ENCODE results near the gene P2RY1. TPM values are rescaled to one million over a fixed set of nuclear protein-coding genes. Genes with fewer than 3 reads are reported as not detected.

P2RY1 gene
- 1 to 10 TPM; 1.7 to 1.8 TPM for total RNA-seq

- Mint-ChIP-seq H3K9me3 (no peaks in the 10 kb centered on the region), H3K4me3 (peak within 1 kb of the TSS; percentile 82), H3K36me3 (ENCODE audit: low read depth) (no peaks in the 10 kb centered on the region), H3K27me3 (peaks cover 32% of the 10 kb centered on the region), H3K27ac (peak within 1 kb of the TSS; percentile 83), H3K4me1 (ENCODE audit: low read depth) (peaks cover 5% of the 10 kb centered on the region)
- ATAC-seq (peak; percentile 82), DNase-seq (peak; percentile 67)
- intact Hi-C loops (cut with micrococcal nuclease) = no loop called here
- CTCF ChIA-PET = interaction anchor here (1.2 to 1.5 kb wide), 2 partner anchors 13 to 40 kb away, joined by 3 to 5 read pairs; no protein-coding TSS in a partner anchor
- POLR2A ChIA-PET = no interaction called here
- no peak for TF ChIP-seq CTCF (IDR thresholded peaks at IDR 0.05)
Measured at GRCh38 chr3:152834776-152835600, at the start of gene P2RY1. TSS of gene P2RY1 (plus strand) at chr3:152835131. CDS start at chr3:152835783, 652 bp downstream.

GRCh38 chr3:152786977-152787681 is 47.8 kb upstream of the P2RY1 start:
- CTCF ChIA-PET = no interaction called here
- H3K4me1 Mint-ChIP-seq (ENCODE audit: low read depth) = no peaks in the 10 kb centered on the region
- DNase-seq (no peak), ATAC-seq (no peak)
- H3K27me3 Mint-ChIP-seq = no peaks in the 10 kb centered on the region
- no peaks in the 10 kb centered on the region for H3K36me3 Mint-ChIP-seq (ENCODE audit: low read depth)
- H3K9me3 Mint-ChIP-seq = no peaks in the 10 kb centered on the region
- TF ChIP-seq CTCF (IDR thresholded peaks at IDR 0.05) = no peak
- intact Hi-C loops (cut with micrococcal nuclease) = no loop called here
- no peak overlapping the region for H3K4me3 Mint-ChIP-seq
- POLR2A ChIA-PET = no interaction called here
- no peak overlapping the region for H3K27ac Mint-ChIP-seq

GRCh38 chr3:152790651-152791387 is 44.1 kb upstream of the P2RY1 start:
- intact Hi-C loops (cut with micrococcal nuclease) = no loop called here
- DNase-seq = no peak
- no peaks in the 10 kb centered on the region for H3K4me1 Mint-ChIP-seq (ENCODE audit: low read depth)

GRCh38 chr3:152793969-152794368 is 41.0 kb upstream of the P2RY1 start:
- ChIA-PET POLR2A (no interaction called here), CTCF (no interaction called here)
- H3K4me1 Mint-ChIP-seq (ENCODE audit: low read depth) = no peaks in the 10 kb centered on the region
- intact Hi-C loops (cut with micrococcal nuclease) = no loop called here
- H3K4me3 Mint-ChIP-seq = no peak overlapping the region
- H3K9me3 Mint-ChIP-seq = peaks cover 2% of the 10 kb centered on the region
- no peak for DNase-seq
- ATAC-seq = no peak
- H3K27me3 Mint-ChIP-seq = no peaks in the 10 kb centered on the region
- no peak overlapping the region for H3K27ac Mint-ChIP-seq
- H3K36me3 Mint-ChIP-seq (ENCODE audit: low read depth) = no peaks in the 10 kb centered on the region
- TF ChIP-seq CTCF (IDR thresholded peaks at IDR 0.05) = no peak

More at GRCh38 chr3:152790651-152791387, 44.1 kb upstream of the P2RY1 start:
- H3K9me3 Mint-ChIP-seq = no peaks in the 10 kb centered on the region
- CTCF ChIA-PET = no interaction called here
- POLR2A ChIA-PET = no interaction called here
- no peak overlapping the region for H3K4me3 Mint-ChIP-seq
- ATAC-seq = no peak
- no peaks in the 10 kb centered on the region for H3K27me3 Mint-ChIP-seq
- H3K36me3 Mint-ChIP-seq (ENCODE audit: low read depth) = no peaks in the 10 kb centered on the region
- TF ChIP-seq CTCF (IDR thresholded peaks at IDR 0.05) = no peak
- H3K27ac Mint-ChIP-seq = no peak overlapping the region

Data from activated CD8-positive, alpha-beta T cell treated with anti-CD3 and anti-CD28 coated beads for 36 hours (primary cell).